ENCODE results near the gene TBX5. TPM values are rescaled to one million over a fixed set of nuclear protein-coding genes. Genes with fewer than 3 reads are reported as not detected.

TBX5 gene
- total and polyA plus RNA-seq, 2 donors (not counting 1 experiment from before 2014, with no cell fraction given): not detected

DNA sequence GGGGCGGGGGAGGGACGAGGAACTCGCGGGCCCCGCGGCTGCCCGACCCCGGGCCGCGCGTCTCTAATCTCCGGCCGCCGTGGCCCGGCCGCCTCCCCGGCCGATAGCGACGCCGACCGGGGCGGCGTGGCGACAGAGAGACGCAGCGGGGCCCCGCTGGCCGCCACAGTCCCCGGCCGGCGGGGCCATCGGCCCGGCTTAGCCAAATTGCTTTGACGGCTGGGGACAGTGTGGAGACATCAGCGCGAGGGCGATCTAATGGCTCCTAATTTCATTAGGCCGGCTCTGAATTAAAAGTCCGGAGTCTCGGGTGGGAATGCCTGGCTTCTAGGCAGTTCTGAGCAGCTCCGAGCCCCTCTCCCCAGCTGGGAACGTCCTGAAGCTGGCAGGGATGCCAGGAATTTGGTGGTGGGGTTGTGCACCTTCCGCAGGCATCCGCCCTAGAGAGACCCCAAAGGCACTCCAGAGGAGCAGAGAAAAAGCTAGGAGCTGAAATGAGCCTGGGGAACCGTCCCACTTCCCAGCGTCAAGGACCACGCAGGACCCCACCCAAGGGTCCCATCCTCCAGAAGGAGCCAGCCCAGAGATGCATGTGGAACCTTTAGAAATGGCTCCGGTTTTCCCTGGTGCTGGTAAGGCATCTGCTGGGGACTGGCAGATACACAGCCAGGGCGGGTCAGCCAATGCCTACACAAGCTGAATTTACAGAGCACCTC lies 9.6 kb downstream of the TBX5 start:
- WGBS (ENCODE audit: insufficient coverage): 8% methylated on average over 48 of the region's 50 CpGs
- Mint-ChIP-seq H3K27ac (no peak overlapping the region), H3K4me1 (no peaks in the 10 kb centered on the region), H3K27me3 (peaks cover 85% of the 10 kb centered on the region), H3K4me3 (no peak overlapping the region), H3K9me3 (ENCODE audit: insufficient read depth) (no peaks in the 10 kb centered on the region)
- ChIA-PET POLR2A (no interaction called here), CTCF (no interaction called here)
- Histone ChIP-seq H3K9me3 (ENCODE audit: control extremely low read depth in 1 of 3, control insufficient read depth in 2 of 3, insufficient read depth in 1 of 3, low read length in 2 of 3) (peaks cover 0 to 3% (median 0%) of the 10 kb centered on the region in 3 donors), H3K4me3 (ENCODE audit: control extremely low read depth in 1 of 5, extremely low read depth in 1 of 5, insufficient read depth in 1 of 5, low read depth in 2 of 5, low read length in 4 of 5) (no peak overlapping the region), H4K20me1 (ENCODE audit: control insufficient read depth, insufficient read depth, low read length, poor library complexity, severe bottlenecking) (no peaks in the 10 kb centered on the region), H3K27ac (ENCODE audit: low read length in 2 of 2) (no peak overlapping the region), H2AFZ (ENCODE audit: insufficient read depth, low read depth, low read length, poor library complexity, severe bottlenecking) (no peak overlapping the region), H3K4me1 (ENCODE audit: control insufficient read depth in 2 of 2, insufficient read depth in 2 of 2, low read length in 2 of 2) (no peaks in the 10 kb centered on the region), H3K79me2 (ENCODE audit: control insufficient read depth, insufficient read depth, low read length) (no peaks in the 10 kb centered on the region), H3K27me3 (replicated peaks in 1 of 4; ENCODE audit: control extremely low read depth in 1 of 4, control insufficient read depth in 3 of 4, insufficient read depth in 4 of 4, low read length in 3 of 4) (peaks cover 0 to 66% (median 40%) of the 10 kb centered on the region in 4 experiments), H3K36me3 (replicated peaks in 1 of 2; ENCODE audit: control extremely low read depth in 1 of 2, control insufficient read depth in 1 of 2, extremely low read depth in 1 of 2, insufficient read depth in 2 of 2, low read length in 1 of 2) (no peaks in the 10 kb centered on the region), H3K9ac (ENCODE audit: low read length) (no peak overlapping the region), H3K4me2 (replicated peaks; ENCODE audit: low read depth, low read length, poor library complexity, severe bottlenecking) (no peak overlapping the region)
- TF ChIP-seq, protein P1, sequence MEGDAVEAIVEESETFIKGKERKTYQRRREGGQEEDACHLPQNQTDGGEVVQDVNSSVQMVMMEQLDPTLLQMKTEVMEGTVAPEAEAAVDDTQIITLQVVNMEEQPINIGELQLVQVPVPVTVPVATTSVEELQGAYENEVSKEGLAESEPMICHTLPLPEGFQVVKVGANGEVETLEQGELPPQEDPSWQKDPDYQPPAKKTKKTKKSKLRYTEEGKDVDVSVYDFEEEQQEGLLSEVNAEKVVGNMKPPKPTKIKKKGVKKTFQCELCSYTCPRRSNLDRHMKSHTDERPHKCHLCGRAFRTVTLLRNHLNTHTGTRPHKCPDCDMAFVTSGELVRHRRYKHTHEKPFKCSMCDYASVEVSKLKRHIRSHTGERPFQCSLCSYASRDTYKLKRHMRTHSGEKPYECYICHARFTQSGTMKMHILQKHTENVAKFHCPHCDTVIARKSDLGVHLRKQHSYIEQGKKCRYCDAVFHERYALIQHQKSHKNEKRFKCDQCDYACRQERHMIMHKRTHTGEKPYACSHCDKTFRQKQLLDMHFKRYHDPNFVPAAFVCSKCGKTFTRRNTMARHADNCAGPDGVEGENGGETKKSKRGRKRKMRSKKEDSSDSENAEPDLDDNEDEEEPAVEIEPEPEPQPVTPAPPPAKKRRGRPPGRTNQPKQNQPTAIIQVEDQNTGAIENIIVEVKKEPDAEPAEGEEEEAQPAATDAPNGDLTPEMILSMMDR (IDR thresholded peaks at IDR 0.05): no peak
- no peak for TF ChIP-seq EZH2 (IDR thresholded peaks at IDR 0.05; ENCODE audit: borderline replicate concordance, insufficient read depth, low read depth, low read length, poor library complexity, severe bottlenecking)
- no peak for ATAC-seq (ENCODE audit: low read depth)
- DNase-seq: no peak
- intact Hi-C loops (cut with micrococcal nuclease): no loop called here

DNA sequence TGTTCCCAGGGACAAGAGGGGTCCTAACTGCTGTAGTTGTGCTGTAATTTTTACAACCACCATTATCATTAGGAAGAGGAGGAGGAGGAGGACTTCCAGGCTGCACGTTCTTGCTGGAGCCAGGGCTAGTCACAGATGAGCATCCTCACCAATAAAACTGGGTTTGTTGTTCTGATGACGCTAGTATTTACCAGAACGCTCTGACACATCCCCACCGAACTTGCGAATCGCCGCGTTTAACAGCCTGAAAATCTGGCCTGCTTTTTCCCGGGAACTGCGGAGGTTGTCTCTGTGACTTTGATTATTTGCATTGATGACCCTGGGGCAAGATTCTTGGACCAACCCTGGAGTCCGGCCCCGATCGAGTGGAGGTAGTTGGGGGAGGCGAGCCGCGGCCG lies 10.2 kb downstream of the TBX5 start:
- Histone ChIP-seq H3K4me2 (replicated peaks; ENCODE audit: low read depth, low read length, poor library complexity, severe bottlenecking) (no peak overlapping the region), H3K27me3 (replicated peaks in 1 of 4; ENCODE audit: control extremely low read depth in 1 of 4, control insufficient read depth in 3 of 4, insufficient read depth in 4 of 4, low read length in 3 of 4) (peaks cover 0 to 63% (median 36%) of the 10 kb centered on the region in 4 experiments), H3K4me3 (ENCODE audit: control extremely low read depth in 1 of 5, extremely low read depth in 1 of 5, insufficient read depth in 1 of 5, low read depth in 2 of 5, low read length in 4 of 5) (no peak overlapping the region), H3K79me2 (ENCODE audit: control insufficient read depth, insufficient read depth, low read length) (no peaks in the 10 kb centered on the region), H3K27ac (ENCODE audit: low read length in 2 of 2) (no peak overlapping the region), H3K36me3 (replicated peaks in 1 of 2; ENCODE audit: control extremely low read depth in 1 of 2, control insufficient read depth in 1 of 2, extremely low read depth in 1 of 2, insufficient read depth in 2 of 2, low read length in 1 of 2) (no peaks in the 10 kb centered on the region), H4K20me1 (ENCODE audit: control insufficient read depth, insufficient read depth, low read length, poor library complexity, severe bottlenecking) (no peaks in the 10 kb centered on the region), H2AFZ (ENCODE audit: insufficient read depth, low read depth, low read length, poor library complexity, severe bottlenecking) (no peak overlapping the region), H3K9me3 (ENCODE audit: control extremely low read depth in 1 of 3, control insufficient read depth in 2 of 3, insufficient read depth in 1 of 3, low read length in 2 of 3) (peaks cover 0 to 2% (median 0%) of the 10 kb centered on the region in 3 donors), H3K4me1 (ENCODE audit: control insufficient read depth in 2 of 2, insufficient read depth in 2 of 2, low read length in 2 of 2) (no peaks in the 10 kb centered on the region), H3K9ac (ENCODE audit: low read length) (no peak overlapping the region)
- WGBS (ENCODE audit: insufficient coverage): 4% methylated on average over 16 of the region's 17 CpGs
- ChIA-PET CTCF (no interaction called here), POLR2A (no interaction called here)
- intact Hi-C loops (cut with micrococcal nuclease): no loop called here
- Mint-ChIP-seq H3K27ac (no peak overlapping the region), H3K9me3 (ENCODE audit: insufficient read depth) (no peaks in the 10 kb centered on the region), H3K27me3 (peaks cover 87% of the 10 kb centered on the region), H3K4me1 (no peaks in the 10 kb centered on the region), H3K4me3 (no peak overlapping the region)
- DNase-seq: no peak
- TF ChIP-seq, protein P1 (IDR thresholded peaks at IDR 0.05): no peak
- no peak for TF ChIP-seq EZH2 (IDR thresholded peaks at IDR 0.05; ENCODE audit: borderline replicate concordance, insufficient read depth, low read depth, low read length, poor library complexity, severe bottlenecking)
- no peak for ATAC-seq (ENCODE audit: low read depth)

Measured in B cell (primary cell).